Memory B cell (primary cell): ENCODE measurements around the gene NNMT.

ENCODE experiments used
- ATAC-seq: fragments of 150-1000 bp; cut with Tn5 transposase; 2 replicates; pipeline ENCODE4 v1.10.0; 2021; ENCODE audit warnings: low read depth, mild to moderate bottlenecking, moderate library complexity
- DNase-seq, 2 donors: peaks; one replicate each; pipeline ENCODE4 v3.0.0; 2022; ENCODE audit warnings: low spot score in 2 of 2
- H3K27ac Mint-ChIP-seq: one replicate; pipeline ENCODE4 v1.8.0; 2022; ENCODE audit warnings: mild to moderate bottlenecking, moderate library complexity, mixed read lengths
- H3K27me3 Mint-ChIP-seq: one replicate; pipeline ENCODE4 v1.8.0; 2022; ENCODE audit warnings: mixed read lengths
- H3K36me3 Mint-ChIP-seq: one replicate; pipeline ENCODE4 v1.8.0; 2022; ENCODE audit warnings: mild to moderate bottlenecking, mixed read lengths
- H3K4me1 Mint-ChIP-seq: one replicate; pipeline ENCODE4 v1.8.0; 2022; ENCODE audit warnings: mixed read lengths
- H3K4me3 Mint-ChIP-seq: one replicate; pipeline ENCODE4 v1.8.0; 2022; ENCODE audit warnings: mild to moderate bottlenecking, moderate library complexity, mixed read lengths
- H3K9me3 Mint-ChIP-seq: one replicate; pipeline ENCODE4 v1.8.0; 2022; ENCODE audit warnings: mixed read lengths

Gene NNMT

GRCh38 chr11:114284914-114285313, 11.3 kb upstream of the NNMT start:
- H3K9me3 Mint-ChIP-seq, result no peaks in the 10 kb centered on the region
- ATAC-seq (no peak), DNase-seq (no peak)
- no peaks in the 10 kb centered on the region for H3K36me3 Mint-ChIP-seq
- no peaks in the 10 kb centered on the region for H3K4me1 Mint-ChIP-seq
- H3K27me3 Mint-ChIP-seq, result peaks cover under 1% of the 10 kb centered on the region
- H3K27ac Mint-ChIP-seq, result no peak overlapping the region
- no peak overlapping the region for H3K4me3 Mint-ChIP-seq

GRCh38 chr11:114285599-114285998, 10.6 kb upstream of the NNMT start:
- H3K4me1 Mint-ChIP-seq, result no peaks in the 10 kb centered on the region

GRCh38 chr11:114286229-114286628, 10.0 kb upstream of the NNMT start:
- DNase-seq (no peak), ATAC-seq (no peak)
- H3K27ac Mint-ChIP-seq, result no peak overlapping the region
- no peak overlapping the region for H3K4me3 Mint-ChIP-seq
- no peaks in the 10 kb centered on the region for H3K9me3 Mint-ChIP-seq
- H3K27me3 Mint-ChIP-seq, result no peaks in the 10 kb centered on the region
- H3K36me3 Mint-ChIP-seq, result no peaks in the 10 kb centered on the region
- no peaks in the 10 kb centered on the region for H3K4me1 Mint-ChIP-seq

More at GRCh38 chr11:114285599-114285998, 10.6 kb upstream of the NNMT start:
- H3K27ac Mint-ChIP-seq, result no peak overlapping the region
- ATAC-seq (no peak), DNase-seq (no peak)
- no peaks in the 10 kb centered on the region for H3K27me3 Mint-ChIP-seq
- H3K9me3 Mint-ChIP-seq, result no peaks in the 10 kb centered on the region
- no peaks in the 10 kb centered on the region for H3K36me3 Mint-ChIP-seq
- H3K4me3 Mint-ChIP-seq, result no peak overlapping the region

- Mint-ChIP-seq H3K4me1 (no peaks in the 10 kb centered on the region), H3K9me3 (no peaks in the 10 kb centered on the region), H3K27me3 (no peaks in the 10 kb centered on the region), H3K27ac (no peak overlapping the region), H3K4me3 (no peak overlapping the region), H3K36me3 (no peaks in the 10 kb centered on the region)
- no peak for ATAC-seq
- DNase-seq, result no peak
Measured at GRCh38 chr11:114287154-114287553, 9.0 kb upstream of the NNMT start.

GRCh38 chr11:114288136-114288535, 8.1 kb upstream of the NNMT start:
- DNase-seq (no peak), ATAC-seq (no peak)
- Mint-ChIP-seq H3K27ac (no peak overlapping the region), H3K4me1 (no peaks in the 10 kb centered on the region), H3K27me3 (no peaks in the 10 kb centered on the region), H3K4me3 (no peak overlapping the region), H3K36me3 (no peaks in the 10 kb centered on the region), H3K9me3 (no peaks in the 10 kb centered on the region)

GRCh38 chr11:114289779-114290178, 6.4 kb upstream of the NNMT start:
- no peak overlapping the region for H3K4me3 Mint-ChIP-seq
- peaks cover 4% of the 10 kb centered on the region for H3K27me3 Mint-ChIP-seq
- no peak for ATAC-seq

GRCh38 chr11:114290503-114291235, 5.5 kb upstream of the NNMT start:
- Mint-ChIP-seq H3K4me1 (no peaks in the 10 kb centered on the region), H3K4me3 (no peak overlapping the region), H3K9me3 (peaks cover 3% of the 10 kb centered on the region), H3K27me3 (peaks cover 4% of the 10 kb centered on the region), H3K36me3 (no peaks in the 10 kb centered on the region), H3K27ac (no peak overlapping the region)
- DNase-seq, result no peak
- ATAC-seq, result no peak

More at GRCh38 chr11:114289779-114290178, 6.4 kb upstream of the NNMT start:
- no peak for DNase-seq
- Mint-ChIP-seq H3K27ac (no peak overlapping the region), H3K4me1 (no peaks in the 10 kb centered on the region), H3K9me3 (peaks cover 3% of the 10 kb centered on the region), H3K36me3 (no peaks in the 10 kb centered on the region)

- Mint-ChIP-seq H3K27me3 (peaks cover 4% of the 10 kb centered on the region), H3K4me1 (no peaks in the 10 kb centered on the region), H3K27ac (no peak overlapping the region), H3K4me3 (no peak overlapping the region), H3K9me3 (peaks cover 3% of the 10 kb centered on the region), H3K36me3 (no peaks in the 10 kb centered on the region)
- DNase-seq, result no peak
- ATAC-seq, result no peak
Measured at GRCh38 chr11:114291381-114291780, 4.8 kb upstream of the NNMT start.

GRCh38 chr11:114291842-114292680, 4.1 kb upstream of the NNMT start:
- H3K27ac Mint-ChIP-seq, result no peak overlapping the region
- no peaks in the 10 kb centered on the region for H3K4me1 Mint-ChIP-seq
- ATAC-seq (no peak), DNase-seq (no peak)
- no peak overlapping the region for H3K4me3 Mint-ChIP-seq
- peaks cover 3% of the 10 kb centered on the region for H3K9me3 Mint-ChIP-seq
- peaks cover 4% of the 10 kb centered on the region for H3K27me3 Mint-ChIP-seq
- no peaks in the 10 kb centered on the region for H3K36me3 Mint-ChIP-seq

GRCh38 chr11:114293201-114293711, 2.9 kb upstream of the NNMT start:
- DNase-seq (no peak), ATAC-seq (no peak)
- Mint-ChIP-seq H3K27ac (no peak overlapping the region), H3K4me3 (no peak overlapping the region), H3K9me3 (peaks cover 3% of the 10 kb centered on the region), H3K4me1 (no peaks in the 10 kb centered on the region), H3K27me3 (peaks cover 7% of the 10 kb centered on the region), H3K36me3 (no peaks in the 10 kb centered on the region)

GRCh38 chr11:114296605-114297372, 590 bp downstream of the NNMT start:
- no peak overlapping the region for H3K27ac Mint-ChIP-seq
- H3K9me3 Mint-ChIP-seq, result peaks cover 9% of the 10 kb centered on the region
- no peaks in the 10 kb centered on the region for H3K4me1 Mint-ChIP-seq
- peaks cover 13% of the 10 kb centered on the region for H3K27me3 Mint-ChIP-seq
- DNase-seq (no peak), ATAC-seq (no peak)
- H3K4me3 Mint-ChIP-seq, result no peak overlapping the region
- no peaks in the 10 kb centered on the region for H3K36me3 Mint-ChIP-seq

GRCh38 chr11:114297806-114298709, 1.9 kb downstream of the NNMT start:
- Mint-ChIP-seq H3K4me1 (no peaks in the 10 kb centered on the region), H3K9me3 (peaks cover 11% of the 10 kb centered on the region), H3K36me3 (peaks cover 1% of the 10 kb centered on the region), H3K27ac (no peak overlapping the region), H3K27me3 (peaks cover 15% of the 10 kb centered on the region), H3K4me3 (no peak overlapping the region)
- DNase-seq (no peak), ATAC-seq (no peak)

GRCh38 chr11:114298710-114299109, 2.5 kb downstream of the NNMT start:
- Mint-ChIP-seq H3K27me3 (peaks cover 12% of the 10 kb centered on the region), H3K9me3 (peaks cover 10% of the 10 kb centered on the region), H3K36me3 (peaks cover 1% of the 10 kb centered on the region), H3K27ac (no peak overlapping the region), H3K4me1 (no peaks in the 10 kb centered on the region), H3K4me3 (no peak overlapping the region)
- DNase-seq (no peak), ATAC-seq (no peak)
